GOT3 (cell line): Measurements from ENCODE around the gene SLC38A8.

Experiments
- DNase-seq: peaks from one replicate; lab custom pipeline; 2025; ENCODE audit warnings: mixed read lengths; lab: John Stamatoyannopoulos, UW

SLC38A8 gene

DNA sequence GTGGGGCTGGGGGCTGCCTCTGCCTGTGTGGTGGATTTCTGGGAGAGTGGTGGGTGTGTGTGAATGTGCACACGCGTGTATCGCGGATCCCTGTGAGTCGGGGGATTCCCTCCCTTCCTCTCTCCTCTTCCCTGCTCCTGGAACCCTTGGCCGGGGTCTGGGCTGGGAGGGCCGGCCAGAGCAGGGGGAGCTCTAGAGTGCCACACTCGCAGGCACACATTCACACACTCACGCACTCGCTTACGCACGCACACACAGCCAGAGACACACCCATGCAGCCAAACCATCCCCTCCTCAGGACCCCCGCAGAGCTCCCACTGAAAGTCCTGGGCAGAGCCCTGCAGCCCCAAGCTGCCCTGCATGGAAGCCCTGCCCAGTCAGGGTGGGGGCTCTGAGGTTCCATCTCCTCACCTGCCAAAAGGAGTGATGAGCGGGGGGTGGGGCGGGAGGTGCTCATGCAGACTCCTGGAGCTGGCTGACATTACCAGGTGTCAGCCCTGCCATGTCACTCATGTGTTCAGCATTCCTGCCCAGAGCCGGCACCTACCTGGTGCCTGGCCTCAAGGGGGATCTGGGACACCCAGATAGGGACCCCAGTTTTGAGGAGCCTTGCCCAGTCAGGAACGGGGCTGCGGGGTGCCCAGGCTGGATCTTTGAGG lies 72.7 kb downstream of the SLC38A8 start:
- DNase-seq: no peak

DNA sequence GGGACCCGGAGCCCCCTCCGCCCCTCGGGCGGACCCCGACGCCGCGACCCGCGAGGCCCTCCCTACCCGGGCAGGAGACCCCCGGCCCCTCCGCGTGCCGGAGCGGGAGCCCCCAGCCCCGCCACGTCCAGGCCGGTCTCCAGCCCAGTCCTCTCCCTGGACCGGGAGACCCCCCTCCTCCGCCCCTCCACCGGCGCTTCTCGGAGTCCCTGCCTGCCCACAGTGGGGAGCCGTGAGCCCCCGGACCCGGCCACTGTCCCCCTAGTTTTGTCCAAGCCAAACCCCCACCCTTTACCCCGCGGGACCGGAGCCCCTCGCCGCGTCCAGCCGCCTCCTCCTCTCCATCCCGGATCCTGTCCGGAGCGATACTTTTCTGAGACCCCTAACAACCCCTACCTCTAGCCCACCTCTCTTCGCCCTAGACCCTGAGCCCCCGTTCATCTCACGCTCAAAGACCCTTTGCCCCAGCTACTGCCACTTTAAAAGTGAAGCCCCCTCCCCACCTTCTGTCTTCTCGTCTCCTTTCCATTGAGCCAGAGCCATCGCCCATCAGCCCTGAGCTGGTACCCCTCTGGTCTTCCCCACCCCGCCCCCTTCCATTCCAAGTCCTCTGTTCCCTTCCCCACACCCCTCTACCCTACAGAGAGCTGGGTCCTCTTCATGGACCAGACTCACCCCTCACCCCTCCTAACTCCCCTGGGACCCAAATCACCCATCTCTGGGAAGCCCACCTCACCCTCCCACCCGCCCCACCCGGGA lies 73.5 kb downstream of the SLC38A8 start:
- no peak for DNase-seq

DNA sequence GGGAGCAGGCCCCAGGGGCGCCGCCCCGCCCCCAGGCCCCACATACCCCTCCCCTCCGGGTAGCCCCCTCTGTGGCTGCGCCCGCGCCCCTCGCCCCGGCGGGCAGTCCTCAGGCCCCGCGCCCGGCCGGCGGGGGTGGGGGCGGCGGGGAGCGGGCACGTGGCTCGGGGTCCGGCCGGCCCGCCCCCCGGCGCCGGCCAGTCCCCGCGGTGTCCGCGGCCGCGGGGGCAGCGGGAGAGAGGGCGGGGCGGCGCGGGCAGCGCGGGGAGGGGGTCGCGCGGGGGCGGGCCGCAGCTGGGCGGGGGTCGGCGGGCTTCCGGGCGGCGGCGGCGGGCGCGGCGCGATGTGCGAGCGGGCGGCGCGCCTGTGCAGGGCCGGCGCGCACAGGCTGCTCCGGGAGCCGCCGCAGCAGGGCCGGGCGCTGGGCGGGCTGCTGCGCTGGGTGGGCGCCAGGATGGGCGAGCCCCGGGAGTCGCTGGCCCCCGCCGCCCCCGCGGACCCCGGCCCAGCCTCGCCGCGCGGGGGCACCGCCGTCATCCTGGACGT lies 74.2 kb downstream of the SLC38A8 start:
- DNase-seq: no peak

DNA sequence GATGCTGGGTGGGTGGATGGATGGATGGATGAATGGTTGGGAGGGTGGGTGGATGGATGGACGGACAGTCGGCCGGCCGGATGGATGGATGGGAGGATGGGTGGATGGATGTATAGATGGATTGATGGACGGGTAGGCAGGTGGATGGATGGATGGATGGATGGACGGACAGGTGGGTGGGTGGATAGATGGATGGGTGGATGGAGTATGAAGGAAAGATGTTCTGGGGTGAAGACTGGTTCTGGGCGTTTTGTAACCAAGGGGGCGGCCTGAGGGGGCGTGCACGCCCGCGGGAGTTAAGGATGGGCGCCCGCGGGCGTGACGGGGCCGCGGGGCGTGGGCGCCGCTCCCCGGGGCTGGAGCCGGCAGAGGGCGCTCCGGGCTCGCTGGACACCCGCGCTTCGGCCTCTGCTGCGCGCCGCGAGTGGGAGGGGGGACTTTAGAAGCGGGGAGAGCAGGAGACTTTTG lies 74.7 kb downstream of the SLC38A8 start, which contains the start of gene NECAB2:
TSS of gene NECAB2 (plus strand) at position 407 of the 468 bp plus-strand sequence. CDS start 405 bp downstream, outside the sequence.
- DNase-seq: no peak

DNA sequence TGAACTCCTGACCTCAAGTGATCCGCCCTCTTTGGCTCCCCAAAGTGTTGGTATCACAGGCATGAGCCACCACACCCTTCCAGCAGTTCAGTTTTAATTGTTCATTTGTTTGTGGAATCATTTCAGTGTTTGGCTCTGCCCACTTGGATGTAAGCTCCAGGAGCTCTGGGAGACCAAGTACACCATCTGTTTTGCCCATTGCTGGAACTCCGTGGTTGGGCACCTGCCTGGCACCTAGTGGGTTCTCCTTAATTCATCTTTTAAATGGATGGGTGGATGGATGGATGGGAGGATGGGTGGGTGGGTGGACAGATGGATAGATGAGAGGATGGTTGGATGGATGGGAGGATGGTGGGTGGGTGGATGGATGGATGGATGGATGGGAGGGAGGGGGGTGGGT lies 75.5 kb downstream of the SLC38A8 start:
- DNase-seq: no peak

DNA sequence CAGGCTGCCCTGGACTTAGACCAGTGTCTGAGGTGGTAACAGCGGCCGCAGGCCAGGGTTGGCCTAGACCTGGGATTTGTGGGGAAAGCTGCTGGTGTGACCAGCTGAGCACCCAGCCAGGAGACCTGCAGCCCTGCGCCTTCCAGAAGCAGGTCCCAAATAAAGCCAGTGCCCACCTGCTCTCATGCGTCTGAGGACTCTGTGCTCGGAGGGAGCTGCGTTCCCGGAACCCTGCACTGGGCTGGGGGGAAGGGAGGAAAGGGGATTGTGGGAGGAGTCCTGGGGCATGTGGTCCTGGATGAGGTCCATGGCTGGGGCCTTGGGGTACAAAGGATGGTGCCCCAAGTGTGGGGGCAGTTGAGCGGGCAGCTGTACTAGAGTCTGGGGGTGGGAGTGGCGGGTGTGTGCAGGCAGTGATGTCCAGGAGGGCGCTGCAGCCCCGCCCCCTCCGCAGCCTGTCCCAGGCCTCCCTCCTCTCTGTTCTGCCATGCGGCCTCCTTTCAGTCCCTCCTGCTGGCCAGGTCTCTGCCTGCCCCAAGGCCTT lies 76.4 kb downstream of the SLC38A8 start:
- no peak for DNase-seq

DNA sequence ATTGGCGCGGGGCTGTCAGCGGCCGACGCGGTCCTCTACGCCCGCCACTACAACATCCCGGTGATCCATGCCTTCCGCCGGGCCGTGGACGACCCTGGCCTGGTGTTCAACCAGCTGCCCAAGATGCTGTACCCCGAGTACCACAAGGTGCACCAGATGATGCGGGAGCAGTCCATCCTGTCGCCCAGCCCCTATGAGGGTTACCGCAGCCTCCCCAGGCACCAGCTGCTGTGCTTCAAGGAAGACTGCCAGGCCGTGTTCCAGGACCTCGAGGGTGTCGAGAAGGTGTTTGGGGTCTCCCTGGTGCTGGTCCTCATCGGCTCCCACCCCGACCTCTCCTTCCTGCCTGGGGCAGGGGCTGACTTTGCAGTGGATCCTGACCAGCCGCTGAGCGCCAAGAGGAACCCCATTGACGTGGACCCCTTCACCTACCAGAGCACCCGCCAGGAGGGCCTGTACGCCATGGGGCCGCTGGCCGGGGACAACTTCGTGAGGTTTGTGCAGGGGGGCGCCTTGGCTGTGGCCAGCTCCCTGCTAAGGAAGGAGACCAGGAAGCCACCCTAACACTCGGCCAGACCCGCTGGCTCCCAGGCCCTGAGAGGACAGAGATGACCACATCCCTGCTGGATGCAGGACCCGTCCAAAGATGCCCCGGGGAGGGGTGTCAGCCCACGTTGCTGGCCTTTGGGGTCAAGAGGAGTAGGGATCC lies 77.0 kb downstream of the SLC38A8 start:
- no peak for DNase-seq

DNA sequence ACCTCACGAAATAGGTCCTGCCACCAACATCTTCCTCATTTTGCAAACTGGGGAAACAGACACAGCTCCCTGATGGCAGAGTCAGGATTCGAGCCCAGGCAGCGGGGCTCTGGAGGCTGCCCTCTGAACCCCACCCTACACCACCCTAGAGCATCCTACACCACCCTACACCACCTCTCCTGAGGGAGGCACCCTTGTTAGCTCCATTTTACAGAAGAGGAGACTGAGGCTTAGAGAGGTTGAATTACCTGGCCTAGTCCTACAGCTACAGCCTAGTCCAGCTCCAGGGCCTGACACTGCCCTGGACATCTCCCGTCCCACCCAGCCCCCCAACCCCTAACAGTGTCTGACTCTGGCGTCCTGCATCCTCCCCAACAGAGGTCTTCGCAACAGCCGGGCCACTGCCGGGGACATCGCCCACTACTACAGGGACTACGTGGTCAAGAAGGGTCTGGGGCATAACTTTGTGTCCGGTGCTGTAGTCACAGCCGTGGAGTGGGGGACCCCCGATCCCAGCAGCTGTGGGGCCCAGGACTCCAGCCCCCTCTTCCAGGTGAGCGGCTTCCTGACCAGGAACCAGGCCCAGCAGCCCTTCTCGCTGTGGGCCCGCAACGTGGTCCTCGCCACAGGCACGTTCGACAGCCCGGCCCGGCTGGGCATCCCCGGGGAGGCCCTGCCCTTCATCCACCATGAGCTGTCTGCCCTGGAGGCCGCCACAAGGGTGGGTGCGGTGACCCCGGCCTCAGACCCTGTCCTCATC lies 77.7 kb downstream of the SLC38A8 start:
- DNase-seq: no peak

DNA sequence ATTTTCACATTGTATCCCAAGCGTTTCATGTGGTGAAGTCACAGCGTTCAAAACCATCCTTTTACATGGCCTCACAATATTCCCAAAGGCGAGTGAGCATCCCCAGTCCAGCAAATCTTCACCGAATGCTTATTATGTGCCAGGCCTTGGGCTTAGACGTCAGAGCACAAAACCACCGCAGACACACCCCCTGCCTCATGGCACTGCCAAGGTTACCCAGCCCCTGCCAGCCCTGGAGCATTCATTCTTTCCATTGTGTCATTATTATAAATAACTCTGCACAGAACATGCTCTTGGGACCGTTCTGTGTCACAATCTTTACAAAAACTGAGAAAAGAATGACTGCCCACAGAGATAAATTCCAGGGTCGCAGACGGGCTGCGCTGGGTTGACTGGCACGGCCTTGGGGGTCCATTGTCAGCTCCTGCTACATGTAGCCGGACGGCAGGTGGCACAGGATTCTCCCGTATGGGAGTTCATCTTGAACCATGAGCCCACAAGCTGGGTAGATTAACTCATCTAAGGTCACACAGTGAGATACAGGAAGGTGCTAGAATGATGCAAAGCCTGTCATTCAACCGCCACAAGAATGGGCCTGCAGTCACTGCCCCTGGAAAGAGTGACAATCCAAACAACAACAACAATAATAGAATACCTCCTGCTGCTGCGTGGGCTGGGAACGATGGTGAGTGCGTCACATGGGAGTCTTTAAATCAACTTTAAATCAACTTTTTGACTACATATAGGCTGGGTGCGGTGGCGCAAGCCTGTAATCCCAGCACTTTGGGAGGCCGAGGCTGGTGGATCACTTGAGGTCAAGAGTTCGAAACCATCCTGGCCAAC lies 79.1 kb downstream of the SLC38A8 start:
- no peak for DNase-seq

DNA sequence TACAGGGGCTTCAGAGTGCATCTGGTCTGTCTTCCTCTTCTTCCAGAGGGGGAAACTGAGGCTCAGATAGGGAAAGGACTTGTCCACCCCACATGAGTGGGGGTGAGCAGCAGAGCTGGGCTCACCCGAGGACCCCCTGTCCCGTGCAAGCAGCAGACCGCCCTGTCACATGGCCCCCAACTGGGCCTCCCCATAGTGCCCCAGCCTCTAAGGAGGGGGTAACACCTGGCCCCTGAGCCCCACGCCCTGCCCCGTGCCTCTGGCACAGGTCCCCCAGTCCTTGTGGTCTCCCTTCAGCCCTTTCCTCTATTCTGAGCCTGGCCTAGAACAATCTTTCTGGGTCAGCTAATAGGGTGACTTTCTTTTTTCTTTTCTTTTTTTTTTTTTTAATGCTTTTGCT lies 81.0 kb downstream of the SLC38A8 start:
- DNase-seq: no peak

DNA sequence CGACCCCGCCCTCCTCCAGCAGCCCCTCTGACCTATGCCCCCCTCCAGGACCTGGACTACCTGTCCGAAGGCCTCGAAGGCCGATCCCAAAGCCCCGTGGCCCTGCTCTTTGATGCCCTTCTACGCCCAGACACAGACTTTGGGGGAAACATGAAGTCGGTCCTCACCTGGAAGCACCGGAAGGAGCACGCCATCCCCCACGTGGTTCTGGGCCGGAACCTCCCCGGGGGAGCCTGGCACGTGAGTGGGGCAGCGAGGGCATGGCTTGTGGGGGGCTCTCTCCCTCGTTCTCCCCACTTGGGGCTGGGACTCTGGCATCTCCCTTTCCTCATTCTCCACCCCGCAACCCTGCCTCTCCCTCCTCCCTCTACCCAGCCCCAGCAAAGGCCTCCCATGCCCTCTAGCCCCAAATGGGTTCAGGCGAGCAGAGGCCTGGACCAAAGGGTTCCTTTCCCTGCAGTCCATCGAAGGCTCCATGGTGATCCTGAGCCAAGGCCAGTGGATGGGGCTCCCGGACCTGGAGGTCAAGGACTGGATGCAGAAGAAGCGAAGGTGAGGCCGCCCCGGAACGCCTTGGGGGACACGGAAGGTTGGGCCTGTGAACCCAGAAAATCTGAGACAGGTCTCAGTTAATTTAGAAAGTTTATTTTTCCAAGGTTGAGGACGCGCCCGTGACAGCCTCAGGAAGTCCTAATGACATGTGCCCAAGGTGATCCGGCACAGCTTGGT lies 81.9 kb downstream of the SLC38A8 start:
- no peak for DNase-seq
